ENCODE data around the gene TBC1D22A.

GRCh38 chr22:46862418-46863324 lies 100.2 kb downstream of the TBC1D22A start:
- TF ChIP-seq CTCF (IDR thresholded peaks at IDR 0.05; ENCODE audit: poor library complexity) (no peak), EZH2 (IDR thresholded peaks at IDR 0.05; ENCODE audit: borderline replicate concordance) (no peak)
